ENCODE results near the gene DIAPH2. TPM values are rescaled to one million over a fixed set of nuclear protein-coding genes. Genes with fewer than 3 reads are reported as not detected.
A peak's percentile ranks its signal among the peaks of the same experiment; 100 is the strongest.
"Not testable (repeated sequence)": the region's sequence is repeated elsewhere in the genome, so short reads cannot be mapped to it uniquely, and the experiment has no call there.

DIAPH2 gene
- total RNA-seq, 2 donors from 2014 or later, result 29.6 to 31.5 TPM

- intact Hi-C loops (cut with DNase I, micrococcal nuclease), result no loop called here
- DNase-seq (peak in 1 of 2 donors; percentile 29), ATAC-seq (peak; percentile 96)
These were observed 28.7 kb downstream of the DIAPH2 start for GRCh38 chrX:96713303-96713702.

GRCh38 chrX:96714393-96714792 lies 29.8 kb downstream of the DIAPH2 start:
- intact Hi-C loops (cut with DNase I, micrococcal nuclease); DNase-seq: not testable (repeated sequence)
- peak; percentile 18 for ATAC-seq

GRCh38 chrX:96715481-96715880 lies 30.8 kb downstream of the DIAPH2 start:
- ATAC-seq, result no peak
- DNase-seq, result no peak
- intact Hi-C loops (cut with DNase I, micrococcal nuclease), result no loop called here

DNA sequence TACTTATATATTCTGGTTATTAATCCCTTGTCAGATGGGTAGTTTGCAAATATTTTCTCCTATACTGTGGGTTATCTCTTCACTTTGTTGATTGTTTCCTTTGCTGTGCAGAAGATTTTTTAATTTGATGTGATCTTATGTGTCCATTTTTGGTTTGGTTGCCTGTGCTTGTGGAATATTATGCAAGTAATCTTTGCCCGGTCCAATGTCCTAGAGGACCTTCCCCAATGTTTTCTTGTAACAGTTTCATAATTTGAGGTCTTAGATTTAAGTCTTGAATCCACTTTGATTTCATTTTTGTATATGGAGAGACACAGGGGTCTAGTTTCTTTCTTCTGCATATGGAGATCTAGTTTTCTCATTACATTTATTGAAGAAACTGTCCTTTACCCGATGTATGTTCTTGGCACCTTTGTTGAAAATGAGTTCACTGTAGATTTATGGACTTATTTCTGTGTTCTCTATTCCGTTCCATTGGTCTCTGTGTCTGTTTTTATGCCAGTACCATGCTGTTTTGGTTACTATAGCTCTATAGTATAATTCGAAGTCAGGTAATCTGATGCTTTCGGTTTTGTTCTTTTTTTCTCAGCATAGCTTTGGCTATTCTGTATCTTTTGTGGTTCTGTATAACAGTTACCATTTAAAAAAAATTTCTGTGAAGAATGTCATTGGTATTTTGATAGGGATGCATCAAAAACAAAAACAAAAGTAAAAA lies 34.7 kb downstream of the DIAPH2 start:
- intact Hi-C loops (cut with DNase I, micrococcal nuclease), result no loop called here
- DNase-seq, result no peak
- ATAC-seq, result no peak

DNA sequence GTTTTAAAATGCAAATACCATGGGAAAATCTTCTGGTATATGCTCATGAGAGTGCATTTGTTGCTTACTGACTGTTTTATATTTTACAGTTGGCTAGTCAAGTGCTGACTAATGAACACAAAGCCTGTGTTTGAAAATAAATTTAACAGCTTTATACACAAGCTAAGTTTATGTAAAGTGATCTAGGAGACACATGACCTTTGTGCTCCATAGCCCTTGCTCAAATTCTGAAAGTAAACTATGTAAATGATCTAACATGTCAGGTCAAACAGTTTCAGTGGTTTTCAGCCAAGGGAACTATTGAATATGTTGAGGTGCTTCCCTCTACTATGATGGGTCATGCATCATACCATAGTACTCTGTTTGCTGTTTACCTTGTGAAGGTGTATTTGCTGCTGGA lies 36.7 kb downstream of the DIAPH2 start:
- intact Hi-C loops (cut with DNase I, micrococcal nuclease), result no loop called here
- ATAC-seq (peak; percentile 88), DNase-seq (no peak)

- no peak for DNase-seq
- ATAC-seq, result no peak
- intact Hi-C loops (cut with DNase I, micrococcal nuclease), result no loop called here
These were observed 38.1 kb downstream of the DIAPH2 start for GRCh38 chrX:96722781-96723180.

DNA sequence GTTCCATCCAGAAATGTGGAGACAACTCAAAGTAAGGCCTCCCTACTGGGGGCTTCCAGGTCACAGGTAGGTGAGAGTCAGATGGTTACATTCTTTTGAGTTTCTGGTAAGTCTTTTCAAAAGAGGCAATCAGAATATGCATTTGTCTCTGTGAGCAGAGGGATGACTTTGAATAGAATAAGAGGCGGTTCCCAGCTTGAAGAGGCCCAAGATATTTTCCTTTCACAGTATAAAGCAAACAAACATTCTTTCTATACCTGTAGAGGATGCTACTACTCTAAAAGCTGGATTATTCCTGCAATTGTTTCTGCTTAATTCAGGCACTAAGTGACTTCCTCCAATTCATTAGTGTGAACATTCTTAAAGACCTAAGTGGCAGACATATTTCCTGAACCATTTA lies 44.4 kb downstream of the DIAPH2 start:
- DNase-seq (no peak), ATAC-seq (no peak)
- intact Hi-C loops (cut with DNase I, micrococcal nuclease), result no loop called here

DNA sequence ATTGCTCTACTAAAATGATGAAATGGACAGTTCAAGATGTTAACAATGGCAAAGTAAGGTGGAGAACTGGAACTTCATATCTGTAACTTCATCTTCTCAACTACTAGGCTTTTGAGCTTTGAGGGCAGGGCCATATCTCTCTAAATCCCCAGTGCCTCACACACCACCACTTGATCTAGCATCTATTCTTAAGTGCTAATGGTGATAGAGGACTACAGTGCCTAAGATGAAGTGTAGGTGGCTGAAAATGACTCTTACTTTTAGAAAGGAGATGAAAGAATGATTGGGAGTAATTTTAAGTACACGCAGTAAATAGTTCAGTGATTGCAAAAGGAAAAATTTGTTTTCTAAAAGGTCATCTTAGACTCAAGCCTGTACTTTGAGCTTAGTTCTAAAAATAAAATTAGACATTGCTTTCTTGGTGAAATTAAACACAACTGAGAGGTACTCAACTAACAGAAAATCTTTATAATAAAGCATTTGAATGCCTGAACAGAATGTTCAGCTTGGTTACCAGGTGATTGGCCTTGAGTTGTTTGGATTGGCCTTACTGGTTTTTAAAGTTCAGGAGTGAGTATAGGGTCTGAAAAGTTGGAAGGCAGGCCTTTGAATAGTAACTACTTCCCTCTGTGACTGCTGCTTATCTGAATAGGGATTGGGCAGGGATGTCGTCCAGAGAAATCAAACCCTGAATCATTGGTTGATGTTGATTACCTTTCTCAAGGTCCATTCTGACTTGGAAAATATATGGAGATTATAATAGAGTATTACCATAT lies 45.4 kb downstream of the DIAPH2 start:
- ATAC-seq (no peak), DNase-seq (no peak)
- intact Hi-C loops (cut with DNase I, micrococcal nuclease), result no loop called here

DNA sequence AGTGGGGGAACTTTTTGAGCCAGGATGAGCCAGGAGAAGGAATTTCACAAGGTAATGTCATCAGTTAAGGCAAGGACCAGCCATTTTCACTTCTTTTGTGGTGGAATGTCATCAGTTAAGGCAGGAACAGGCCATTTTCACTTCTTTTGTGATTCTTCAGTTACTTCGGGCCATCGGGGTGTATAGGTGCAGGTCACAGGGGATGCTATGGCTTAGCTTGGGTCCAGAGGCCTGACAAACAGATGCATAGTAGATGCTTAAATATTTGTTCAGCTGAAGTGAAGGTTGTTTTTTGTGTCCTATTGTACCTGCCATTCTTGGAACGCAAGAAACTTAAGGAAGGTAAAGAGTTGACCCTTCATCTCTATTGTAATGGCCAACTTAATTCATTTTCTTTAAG lies 46.4 kb downstream of the DIAPH2 start:
- ATAC-seq; intact Hi-C loops (cut with DNase I, micrococcal nuclease); DNase-seq: not testable (repeated sequence)

GRCh38 chrX:96743367-96744073 lies 58.9 kb downstream of the DIAPH2 start:
- ATAC-seq (no peak), DNase-seq (no peak)
- intact Hi-C loops (cut with DNase I, micrococcal nuclease), result no loop called here

GRCh38 chrX:96752781-96753180 lies 68.1 kb downstream of the DIAPH2 start:
- intact Hi-C loops (cut with DNase I, micrococcal nuclease), result no loop called here
- no peak for ATAC-seq

GRCh38 chrX:96753230-96753629 lies 68.6 kb downstream of the DIAPH2 start:
- ATAC-seq (no peak), DNase-seq (no peak)
- intact Hi-C loops (cut with DNase I, micrococcal nuclease), result no loop called here

More at GRCh38 chrX:96752781-96753180, 68.1 kb downstream of the DIAPH2 start:
- no peak for DNase-seq

DNA sequence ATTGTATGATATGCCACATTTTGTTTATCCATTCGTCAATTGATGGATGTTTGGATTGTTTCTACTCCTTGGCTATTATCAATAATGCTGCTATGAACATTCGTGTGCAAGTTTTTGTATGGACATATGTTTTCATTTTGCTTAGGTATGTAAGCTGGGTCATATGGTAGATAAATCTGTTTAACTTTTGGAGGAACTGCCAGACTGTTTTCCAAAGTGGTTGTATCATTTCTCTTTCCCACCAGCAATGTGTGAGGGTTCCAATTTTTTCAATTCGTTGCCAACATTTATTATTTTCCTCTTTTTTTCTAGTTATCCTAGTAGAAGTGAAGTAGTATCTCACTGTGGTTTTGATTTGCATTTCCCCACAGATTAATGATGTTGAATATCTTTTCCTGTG lies 71.8 kb downstream of the DIAPH2 start:
- DNase-seq, result no peak
- intact Hi-C loops (cut with DNase I, micrococcal nuclease), result no loop called here
- no peak for ATAC-seq

DNA sequence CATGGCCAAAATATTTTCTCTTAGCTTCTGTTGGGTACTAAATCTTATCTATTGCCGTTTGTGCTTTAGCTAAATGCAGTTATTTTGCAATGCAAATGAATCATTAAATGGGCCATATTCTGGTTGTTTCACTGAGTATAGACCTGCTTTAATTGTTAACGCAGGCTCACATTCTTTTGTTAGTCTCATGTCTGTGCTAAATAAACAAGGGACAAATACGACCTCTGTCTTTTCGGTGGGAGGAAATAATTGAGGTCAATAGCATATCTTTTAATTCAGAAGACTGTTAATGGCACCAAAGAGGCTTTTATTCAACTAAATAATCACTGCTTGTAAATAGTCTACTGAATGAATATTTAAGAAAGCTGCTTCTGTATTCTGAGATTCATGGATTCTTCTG lies 76.9 kb downstream of the DIAPH2 start:
- ATAC-seq (no peak), DNase-seq (no peak)
- intact Hi-C loops (cut with DNase I, micrococcal nuclease), result no loop called here

DNA sequence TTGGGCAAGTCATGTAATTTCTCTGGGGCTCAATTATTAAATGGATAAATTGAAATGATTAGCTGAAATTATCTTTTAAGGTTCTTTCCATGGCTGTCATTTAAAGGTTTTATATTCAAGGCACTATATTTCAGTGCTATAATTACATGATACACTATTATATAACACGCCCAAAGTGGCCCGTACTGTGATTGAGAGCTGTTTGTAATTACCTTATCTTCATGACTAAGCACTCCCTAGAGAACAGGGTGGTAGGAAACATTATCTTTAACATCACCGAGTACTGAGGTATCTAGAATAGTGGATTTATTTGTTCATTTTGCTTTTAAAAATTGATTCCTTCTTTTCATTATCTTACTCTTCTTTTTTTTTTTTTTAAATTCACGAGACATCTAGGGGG lies 79.0 kb downstream of the DIAPH2 start:
- intact Hi-C loops (cut with DNase I, micrococcal nuclease), result no loop called here
- ATAC-seq (peak; percentile 75), DNase-seq (no peak)

DNA sequence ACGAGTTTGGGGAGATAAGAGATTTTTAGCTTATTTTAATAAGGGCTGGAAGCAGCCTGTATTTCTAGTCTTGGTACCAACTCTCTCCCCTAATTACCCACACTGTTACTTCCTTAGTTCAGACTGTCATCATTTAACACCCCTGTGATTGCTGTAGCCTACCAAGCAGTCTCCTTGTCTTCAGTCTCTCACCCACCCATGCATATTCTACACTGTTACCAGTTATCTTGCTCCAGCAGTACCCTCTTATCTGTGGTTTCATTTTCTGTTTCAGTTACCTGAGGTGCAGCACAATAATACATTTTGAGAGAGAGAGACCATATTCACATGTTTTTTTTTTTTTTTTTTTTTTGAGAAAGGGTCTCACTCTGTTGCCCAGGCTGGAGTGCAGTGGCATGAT lies 80.2 kb downstream of the DIAPH2 start:
- intact Hi-C loops (cut with DNase I, micrococcal nuclease), result no loop called here
- no peak for ATAC-seq
- DNase-seq, result no peak

- ATAC-seq (no peak), DNase-seq (no peak)
- intact Hi-C loops (cut with DNase I, micrococcal nuclease), result no loop called here
These were observed 85.7 kb downstream of the DIAPH2 start for GRCh38 chrX:96770315-96770714.

- DNase-seq (no peak), ATAC-seq (peak; percentile 63)
- intact Hi-C loops (cut with DNase I, micrococcal nuclease), result no loop called here
These were observed 86.8 kb downstream of the DIAPH2 start for GRCh38 chrX:96771486-96771885.

GRCh38 chrX:96774116-96774515 lies 89.5 kb downstream of the DIAPH2 start:
- no peak for ATAC-seq
- intact Hi-C loops (cut with DNase I, micrococcal nuclease), result no loop called here
- no peak for DNase-seq

DNA sequence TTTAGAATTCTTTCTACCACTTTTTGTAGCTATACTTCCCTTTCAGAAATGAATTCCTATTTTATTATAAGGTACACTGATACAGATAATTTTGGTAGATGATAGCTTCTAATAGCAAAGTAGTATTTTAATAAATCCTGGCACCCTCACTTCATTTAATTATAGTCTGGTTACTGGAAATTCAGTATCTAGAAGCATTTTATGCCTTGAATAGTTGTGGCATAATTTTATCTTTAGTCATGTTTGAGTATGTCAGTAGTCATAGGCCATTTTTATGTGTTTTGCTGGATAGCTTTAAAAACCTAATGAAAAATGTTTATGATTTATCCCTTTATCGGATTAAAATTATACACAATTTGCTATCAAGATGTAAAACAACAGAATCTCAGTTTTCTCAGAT lies 92.3 kb downstream of the DIAPH2 start:
- ATAC-seq (no peak), DNase-seq (no peak)
- intact Hi-C loops (cut with DNase I, micrococcal nuclease), result no loop called here

All from left colon (tissue), 2 donors.